ENCODE measurements around the gene DNAJB6. TPM values are rescaled to one million over a fixed set of nuclear protein-coding genes. Genes with fewer than 3 reads are reported as not detected.

The DNAJB6 gene
- polyA plus RNA-seq, 1 experiment = 105 TPM

DNA sequence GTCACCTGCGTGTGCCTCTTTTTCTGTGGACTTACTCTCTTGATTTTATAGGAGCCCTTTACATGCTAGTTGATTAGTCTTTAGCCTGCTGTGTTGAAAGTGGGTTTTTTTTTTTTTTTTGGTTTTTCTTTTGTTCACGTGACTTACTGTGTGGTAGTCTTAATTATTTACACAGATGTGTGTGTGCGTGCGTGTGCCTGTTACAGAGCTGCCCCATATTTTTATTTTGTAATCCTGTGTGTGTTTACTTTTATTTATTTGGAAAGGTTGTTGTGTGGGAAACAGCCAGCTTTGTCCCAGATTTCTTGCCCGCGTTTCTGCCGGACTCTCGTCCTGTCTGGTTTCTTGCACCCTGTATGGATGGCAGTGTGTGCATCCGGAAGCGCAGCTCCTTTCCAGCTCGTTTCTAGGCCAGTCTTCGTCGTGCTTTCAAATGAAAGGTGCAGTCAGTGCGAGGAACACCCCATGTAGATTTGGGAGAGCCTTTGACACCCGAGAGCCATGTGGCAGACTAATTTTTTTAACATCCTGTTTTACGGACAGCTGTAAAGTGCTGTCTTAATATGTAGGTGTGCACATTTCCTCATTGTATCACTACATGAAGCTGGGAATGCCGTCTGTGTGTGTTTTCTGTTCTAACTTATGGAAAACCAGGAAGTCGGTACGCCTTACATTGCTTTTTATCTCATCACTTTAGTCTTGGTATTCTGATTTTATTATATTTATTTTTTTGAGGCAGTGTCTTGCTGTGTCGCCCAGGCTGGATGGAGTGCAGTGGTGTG lies 55.6 kb downstream of the DNAJB6 start:
- ChIA-PET POLR2A (no interaction called here), CTCF (interaction anchor here (1.0 to 1.1 kb wide), 2 partner anchors 8 to 40 kb away, joined by 3 to 4 read pairs; no protein-coding TSS in a partner anchor)
- H3K4me3 ChIP-seq (ENCODE audit: low read depth, low read length) = no peak overlapping the region
- TF ChIP-seq, protein P1, sequence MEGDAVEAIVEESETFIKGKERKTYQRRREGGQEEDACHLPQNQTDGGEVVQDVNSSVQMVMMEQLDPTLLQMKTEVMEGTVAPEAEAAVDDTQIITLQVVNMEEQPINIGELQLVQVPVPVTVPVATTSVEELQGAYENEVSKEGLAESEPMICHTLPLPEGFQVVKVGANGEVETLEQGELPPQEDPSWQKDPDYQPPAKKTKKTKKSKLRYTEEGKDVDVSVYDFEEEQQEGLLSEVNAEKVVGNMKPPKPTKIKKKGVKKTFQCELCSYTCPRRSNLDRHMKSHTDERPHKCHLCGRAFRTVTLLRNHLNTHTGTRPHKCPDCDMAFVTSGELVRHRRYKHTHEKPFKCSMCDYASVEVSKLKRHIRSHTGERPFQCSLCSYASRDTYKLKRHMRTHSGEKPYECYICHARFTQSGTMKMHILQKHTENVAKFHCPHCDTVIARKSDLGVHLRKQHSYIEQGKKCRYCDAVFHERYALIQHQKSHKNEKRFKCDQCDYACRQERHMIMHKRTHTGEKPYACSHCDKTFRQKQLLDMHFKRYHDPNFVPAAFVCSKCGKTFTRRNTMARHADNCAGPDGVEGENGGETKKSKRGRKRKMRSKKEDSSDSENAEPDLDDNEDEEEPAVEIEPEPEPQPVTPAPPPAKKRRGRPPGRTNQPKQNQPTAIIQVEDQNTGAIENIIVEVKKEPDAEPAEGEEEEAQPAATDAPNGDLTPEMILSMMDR (IDR thresholded peaks at IDR 0.05; ENCODE audit: insufficient read depth, low read depth, low read length) = no peak
- H3K36me3 ChIP-seq (ENCODE audit: control insufficient read depth, insufficient read depth, low read length) = peaks cover 25% of the 10 kb centered on the region
- no peaks in the 10 kb centered on the region for H3K27me3 ChIP-seq (ENCODE audit: control insufficient read depth, insufficient read depth, low read length)
- DNase-seq (ENCODE audit: low read depth) = no peak

DNA sequence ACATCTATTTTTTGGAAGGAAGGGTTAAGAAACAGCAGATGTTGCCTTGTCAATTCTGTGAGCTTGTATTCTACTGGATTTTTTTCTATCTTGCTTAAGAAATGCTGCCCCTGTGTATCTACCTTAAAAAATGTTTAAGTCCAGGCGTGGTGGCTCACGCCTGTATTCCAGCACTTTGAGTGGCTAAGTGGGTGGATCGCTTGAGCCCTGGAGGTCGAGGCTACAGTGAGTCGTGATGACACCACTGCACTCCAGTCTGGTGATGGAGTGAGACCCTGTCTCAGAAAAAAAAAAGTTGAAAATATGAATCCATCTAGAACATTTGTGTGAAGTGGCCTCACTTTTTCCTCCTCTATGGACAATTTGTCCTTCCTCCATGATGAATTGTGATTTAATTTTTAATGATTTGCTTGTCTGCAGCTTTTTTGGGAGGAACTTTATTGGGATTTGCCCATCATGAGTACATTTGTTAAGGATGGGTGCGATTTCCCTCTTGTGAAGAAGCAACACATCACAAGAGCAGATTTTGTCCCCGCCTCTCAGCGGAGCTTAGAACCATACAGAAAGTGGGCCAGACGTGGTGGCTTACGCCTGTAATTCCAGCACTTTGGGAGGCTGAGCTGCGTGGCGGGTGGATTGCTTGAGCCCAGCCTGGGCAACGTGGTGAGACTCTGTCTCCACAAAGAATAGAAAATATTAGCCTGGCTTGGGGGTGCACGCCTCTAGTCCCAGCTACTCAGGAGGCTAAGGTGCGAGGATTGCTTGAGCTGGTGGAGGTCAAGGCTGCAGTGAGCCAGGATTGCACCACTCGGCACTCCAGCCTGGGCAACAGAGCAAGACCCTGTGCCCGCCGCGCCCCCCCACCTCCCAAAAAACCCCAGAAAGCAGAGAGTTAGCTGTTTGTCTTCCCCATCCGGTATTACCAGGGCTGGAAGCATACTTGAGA lies 57.7 kb downstream of the DNAJB6 start:
- no peak for DNase-seq (ENCODE audit: low read depth)
- H3K36me3 ChIP-seq (ENCODE audit: control insufficient read depth, insufficient read depth, low read length) = peaks cover 26% of the 10 kb centered on the region
- H3K4me3 ChIP-seq (ENCODE audit: low read depth, low read length) = no peak overlapping the region
- TF ChIP-seq, protein P1 (IDR thresholded peaks at IDR 0.05; ENCODE audit: insufficient read depth, low read depth, low read length) = no peak
- CTCF ChIA-PET = interaction anchor here (1.2 to 1.9 kb wide), 4 partner anchors 8 to 13 kb away, joined by 3 to 11 read pairs (median 8); no protein-coding TSS in a partner anchor
- no peaks in the 10 kb centered on the region for H3K27me3 ChIP-seq (ENCODE audit: control insufficient read depth, insufficient read depth, low read length)
- POLR2A ChIA-PET = interaction anchor here (0.6 kb wide), 1 partner anchor 46 kb away, joined by 7 read pairs; no protein-coding TSS in a partner anchor

GRCh38 chr7:157395206-157395605 lies 58.4 kb downstream of the DNAJB6 start:
- Histone ChIP-seq H3K36me3 (ENCODE audit: control insufficient read depth, insufficient read depth, low read length) (peaks cover 20% of the 10 kb centered on the region), H3K27me3 (ENCODE audit: control insufficient read depth, insufficient read depth, low read length) (no peaks in the 10 kb centered on the region), H3K4me3 (ENCODE audit: low read depth, low read length) (no peak overlapping the region)
- ChIA-PET CTCF (interaction anchor here (1.2 to 1.9 kb wide), 4 partner anchors 9 to 14 kb away, joined by 3 to 11 read pairs (median 8); no protein-coding TSS in a partner anchor), POLR2A (interaction anchor here (0.6 kb wide), 1 partner anchor 47 kb away, joined by 7 read pairs; no protein-coding TSS in a partner anchor)
- no peak for DNase-seq (ENCODE audit: low read depth)
- TF ChIP-seq, protein P1 (IDR thresholded peaks at IDR 0.05; ENCODE audit: insufficient read depth, low read depth, low read length) = no peak

DNA sequence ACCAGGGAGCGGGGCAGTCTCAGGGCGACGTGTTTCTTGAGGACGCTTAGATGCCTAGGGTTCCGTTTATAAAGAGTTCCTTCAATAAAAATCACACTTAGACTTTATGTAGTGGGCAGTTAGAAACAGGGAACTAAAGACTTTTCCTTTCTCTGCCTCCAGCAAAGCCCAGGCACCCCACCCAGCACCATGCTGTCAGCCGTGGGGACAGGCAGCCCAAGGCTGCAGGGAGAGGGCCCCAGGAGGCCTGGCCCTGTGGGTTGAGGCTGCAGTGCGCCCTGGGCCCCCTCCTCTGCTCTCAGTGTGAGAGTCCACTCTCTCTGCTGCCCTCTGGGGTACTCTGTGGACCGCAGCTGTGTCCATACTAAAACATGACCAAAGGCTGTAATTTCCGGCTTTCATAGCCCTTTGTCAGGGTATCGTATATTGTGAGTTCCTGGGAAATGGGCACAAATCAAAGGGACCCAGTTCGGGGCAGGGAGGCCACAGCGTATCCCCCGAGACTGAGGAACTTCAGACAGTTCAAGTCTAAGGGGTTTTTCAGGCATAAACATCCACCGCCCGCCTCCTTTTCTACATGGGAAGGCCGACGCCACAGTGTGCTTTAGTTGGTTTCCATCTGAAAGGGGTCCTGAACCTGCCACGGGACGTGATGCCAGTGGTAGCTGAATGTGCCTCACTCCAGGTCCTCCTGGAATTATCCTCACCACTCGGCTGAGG lies 59.7 kb downstream of the DNAJB6 start:
- Histone ChIP-seq H3K36me3 (ENCODE audit: control insufficient read depth, insufficient read depth, low read length) (peaks cover 13% of the 10 kb centered on the region), H3K27me3 (ENCODE audit: control insufficient read depth, insufficient read depth, low read length) (no peaks in the 10 kb centered on the region), H3K4me3 (ENCODE audit: low read depth, low read length) (no peak overlapping the region)
- TF ChIP-seq, protein P1 (IDR thresholded peaks at IDR 0.05; ENCODE audit: insufficient read depth, low read depth, low read length) = no peak
- POLR2A ChIA-PET = no interaction called here
- CTCF ChIA-PET = interaction anchor here (0.6 to 2.3 kb wide), 7 partner anchors 9 to 428 kb away, joined by 3 to 24 read pairs (median 3); no protein-coding TSS in a partner anchor
- no peak for DNase-seq (ENCODE audit: low read depth)

All from BJ (cell line).